Heart right ventricle (tissue), 16 donors: ENCODE data around the gene STARD6. TPM values are rescaled to one million over a fixed set of nuclear protein-coding genes. Genes with fewer than 3 reads are reported as not detected.
A peak's percentile ranks its signal among the peaks of the same experiment; 100 is the strongest.

Experiments
- ATAC-seq, 8 donors: fragments of 200-7000 bp; cut with Tn5 transposase; one replicate each; pipeline ENCODE4 v1.9.1; 2020; ENCODE audit warnings: mild to moderate bottlenecking in 8 of 8, moderate library complexity in 8 of 8, moderate number of reproducible peaks in 1 of 8
- DNase-seq, 2 donors: peaks; one replicate each; pipeline ENCODE4 v3.0.0-alpha.2; 2020
- H3K27ac ChIP-seq, 10 donors: fragments of 200-600 bp; sonication (generic) in 2 of 10; one replicate each; pipeline versions ENCODE4 v1.5.0 to v1.8.0; 2020 to 2022; ENCODE audit warnings: mild to moderate bottlenecking in 3 of 10
- H3K27me3 ChIP-seq, 7 donors: fragments of 200-600 bp; one replicate each; pipeline ENCODE4 v1.8.0; 2021 to 2022; ENCODE audit warnings: mild to moderate bottlenecking in 2 of 7
- H3K36me3 ChIP-seq, 9 donors: fragments of 200-600 bp; sonication (generic) in 1 of 9; one replicate each; pipeline versions ENCODE4 v1.5.0 to v1.8.0; 2020 to 2022; ENCODE audit warnings: mild to moderate bottlenecking in 2 of 9
- H3K4me1 ChIP-seq, 9 donors: fragments of 200-600 bp; sonication (generic) in 1 of 9; one replicate each; pipeline versions ENCODE4 v1.5.0 to v1.8.0; 2020 to 2022; ENCODE audit warnings: mild to moderate bottlenecking in 4 of 9
- H3K4me3 ChIP-seq, 10 donors: fragments of 200-600 bp; sonication (generic) in 2 of 10; one replicate each; pipeline versions ENCODE4 v1.5.0 to v1.8.0; 2020 to 2022; ENCODE audit warnings: mild to moderate bottlenecking in 7 of 10, moderate library complexity in 2 of 10
- H3K9me3 ChIP-seq, 11 donors: fragments of 200-600 bp in 10 of 11; sonication (generic) in 2 of 11; one replicate each; pipeline versions ENCODE4 v1.5.0 to v1.8.0; 2013 to 2022; ENCODE audit warnings: mild to moderate bottlenecking in 2 of 11, control low read depth in 1 of 11, moderate library complexity in 1 of 11
- WGBS, 2 donors: extraction: QIAGEN DNeasy Blood & Tissue Kit; methylation state at CpG; one replicate each; pipeline ENCODE4 v1.1.7; 2013; ENCODE audit warnings: inconsistent platforms in 1 of 2; 5-methylcytosine and 5-hydroxymethylcytosine counted together
- intact Hi-C, 10 donors: fragments of 100-400 bp; cut with DNase I; formaldehyde crosslinking; loops; one replicate each; pipeline versions ENCODE4 v1.11.1 to v1.14.2; 2022
- polyA plus RNA-seq, 2 donors: library from polyadenylated mRNA; stranded (reverse); fragments of 200-250 nt; gene quantifications; one replicate each; pipeline ENCODE4 v1.2.3, GENCODE V29; 2013
- total RNA-seq, 10 donors: library from RNA; stranded (reverse); fragmentation: NEBNext Ultra II Directional in 3 of 10; extraction: Animal tissue kit (Norgen Biotek cat#: 25700) in 3 of 10; gene quantifications; one replicate each; pipeline versions ENCODE4 v1.2.1 to v1.2.4, GENCODE V29; 2021 to 2023
- TF ChIP-seq, protein P1 (sequence below), 9 donors: fragments of 200-600 bp; sonication (generic) in 2 of 9; IDR thresholded peaks; one replicate each; pipeline versions ENCODE4 v1.5.0 to v1.8.0; 2021 to 2022; ENCODE audit warnings: antibody characterized with exemption in 9 of 9, mild to moderate bottlenecking in 5 of 9, moderate library complexity in 1 of 9
- donor health status: Arrhythmogenic right ventricular cardiomyopathy.
- donor health status: ischemic (EF 13 %, LVEDD 7.1; RV severe dilation, severe dysfunction).
- donor health status: healthy with polysubstance abuse.
- donor health status: DM: no; HTN: yes; CAD: no.
- donor health status: DM: no; HTN: no; CAD: no.
- donor health status: ischemic (EF 25% LVEDD 6.9; RV normal size, moderate dysfunction).
- donor health status: ischemic (EF 25% LVEDD 5.7; RV mildly dilated, moderate dysfunction).
- donor health status: healthy.
- donor health status: DM: yes; HTN: yes; CAD: no.
- donor health status: Ischemic cardiomyopathy.
- donor health status: ischemic (EF 35%, LVEDD 5.7; RV mildly dilated, moderate dysfunction).
- donor health status: nonischemic (EF 11% LVEDD 7.7; RV severe dilation, severe dysfunction).
- donor health status: DM: yes; HTN: yes; CAD: no.
- donor health status: PGD.
- donor health status: ischemic (EF 29% LVEDD 5.4; RV normal size, mild dysfunction).
- donor health status: nonischemic (EF 23%, LVEDD 6.1; RV moderate dilation, normal function).

STARD6 gene
- total and polyA plus RNA-seq, 12 donors, result 0.47 TPM; not detected in 11

DNA sequence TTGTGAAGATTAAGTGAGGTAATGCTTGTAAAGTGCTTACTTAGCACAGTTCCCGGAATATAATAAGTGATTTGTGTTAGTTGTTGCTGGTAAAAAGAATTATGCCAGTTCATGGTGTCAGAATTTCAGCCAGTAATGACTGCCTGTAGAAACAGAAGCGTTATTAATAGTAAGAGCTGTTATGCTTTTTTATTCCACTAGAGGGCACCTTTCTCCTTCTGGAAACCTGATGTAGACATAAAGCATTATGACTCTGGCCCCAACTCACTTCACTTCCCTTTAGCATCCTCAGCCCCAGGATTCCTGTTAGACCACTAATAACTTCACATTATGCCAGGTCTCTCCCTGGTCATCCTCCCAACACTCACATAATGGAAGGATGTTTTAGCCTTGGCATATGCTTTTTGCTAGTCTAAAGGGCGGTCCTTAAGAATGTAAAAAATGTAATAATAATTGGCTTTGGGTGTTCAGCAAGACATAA, 34.9 kb upstream of the STARD6 start:
- TF ChIP-seq, protein P1, sequence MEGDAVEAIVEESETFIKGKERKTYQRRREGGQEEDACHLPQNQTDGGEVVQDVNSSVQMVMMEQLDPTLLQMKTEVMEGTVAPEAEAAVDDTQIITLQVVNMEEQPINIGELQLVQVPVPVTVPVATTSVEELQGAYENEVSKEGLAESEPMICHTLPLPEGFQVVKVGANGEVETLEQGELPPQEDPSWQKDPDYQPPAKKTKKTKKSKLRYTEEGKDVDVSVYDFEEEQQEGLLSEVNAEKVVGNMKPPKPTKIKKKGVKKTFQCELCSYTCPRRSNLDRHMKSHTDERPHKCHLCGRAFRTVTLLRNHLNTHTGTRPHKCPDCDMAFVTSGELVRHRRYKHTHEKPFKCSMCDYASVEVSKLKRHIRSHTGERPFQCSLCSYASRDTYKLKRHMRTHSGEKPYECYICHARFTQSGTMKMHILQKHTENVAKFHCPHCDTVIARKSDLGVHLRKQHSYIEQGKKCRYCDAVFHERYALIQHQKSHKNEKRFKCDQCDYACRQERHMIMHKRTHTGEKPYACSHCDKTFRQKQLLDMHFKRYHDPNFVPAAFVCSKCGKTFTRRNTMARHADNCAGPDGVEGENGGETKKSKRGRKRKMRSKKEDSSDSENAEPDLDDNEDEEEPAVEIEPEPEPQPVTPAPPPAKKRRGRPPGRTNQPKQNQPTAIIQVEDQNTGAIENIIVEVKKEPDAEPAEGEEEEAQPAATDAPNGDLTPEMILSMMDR (IDR thresholded peaks at IDR 0.05), result peak; percentile 56 to 78 (median 73)
- DNase-seq (no peak), ATAC-seq (peak in 2 of 8 donors; percentile 34 to 35)
- no peak overlapping the region for H3K4me3 ChIP-seq
- 33% methylated on average over 3 of the region's 3 CpGs for WGBS, 2 donors
- H3K27me3 ChIP-seq, result no peaks in the 10 kb centered on the region
- H3K36me3 ChIP-seq, result no peaks in the 10 kb centered on the region
- peaks cover 0 to 7% (median 0%) of the 10 kb centered on the region in 9 donors for H3K4me1 ChIP-seq
- no peaks in the 10 kb centered on the region for H3K9me3 ChIP-seq
- H3K27ac ChIP-seq, result no peak overlapping the region
- intact Hi-C loops, result loop anchor here in 4 of 10 donors (5.0 to 10.0 kb wide), 4 partner anchors 252 to 590 kb away; no protein-coding TSS in a partner anchor

DNA sequence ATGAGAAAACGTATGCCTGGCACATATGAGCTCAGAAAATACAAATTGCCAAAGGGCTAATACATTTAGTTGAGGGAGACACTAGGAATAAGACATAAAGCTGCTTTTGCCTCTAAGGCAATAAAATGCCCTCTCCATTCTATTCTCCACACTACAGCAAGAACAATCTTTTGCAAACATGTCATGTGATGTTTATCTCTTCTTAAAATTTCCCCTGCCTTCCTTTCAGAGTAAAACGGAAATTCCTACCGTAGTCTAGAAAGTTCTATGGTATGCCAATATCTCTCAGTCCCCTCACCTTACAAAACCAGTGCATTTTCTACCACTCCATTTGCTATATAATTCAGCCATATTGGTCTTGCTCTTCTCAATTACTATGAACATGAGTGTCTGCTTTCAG, 33.2 kb upstream of the STARD6 start:
- Histone ChIP-seq H3K36me3 (no peaks in the 10 kb centered on the region), H3K4me3 (no peak overlapping the region), H3K9me3 (no peaks in the 10 kb centered on the region), H3K27ac (no peak overlapping the region), H3K4me1 (peaks cover 0 to 7% (median 0%) of the 10 kb centered on the region in 9 donors), H3K27me3 (no peaks in the 10 kb centered on the region)
- TF ChIP-seq, protein P1 (IDR thresholded peaks at IDR 0.05), result no peak
- WGBS, 2 donors, result 58 to 71% methylated on average over 3 of the region's 3 CpGs
- ATAC-seq (no peak), DNase-seq (no peak)
- intact Hi-C loops, result loop anchor here in 4 of 10 donors (5.0 to 10.0 kb wide), 4 partner anchors 254 to 591 kb away; no protein-coding TSS in a partner anchor

DNA sequence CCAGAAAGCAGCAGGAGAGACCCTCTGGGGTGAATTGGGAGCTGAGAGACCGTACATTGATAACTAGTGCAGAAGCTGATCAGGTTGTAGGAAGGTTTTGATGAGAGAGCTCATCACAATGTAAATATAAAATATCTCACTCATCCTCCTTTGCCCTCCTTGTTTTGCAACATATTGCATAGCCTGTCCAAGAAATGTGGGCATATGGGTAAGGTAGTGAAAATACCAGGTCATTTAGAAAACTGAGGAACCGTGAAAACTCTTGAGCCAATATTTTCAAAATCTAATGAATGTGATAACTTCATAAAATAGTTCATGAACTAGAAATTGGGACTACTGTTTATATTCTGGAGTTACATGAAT, 31.5 kb upstream of the STARD6 start:
- Histone ChIP-seq H3K27ac (no peak overlapping the region), H3K4me1 (peaks cover 0 to 7% (median 0%) of the 10 kb centered on the region in 9 donors), H3K36me3 (no peaks in the 10 kb centered on the region), H3K27me3 (no peaks in the 10 kb centered on the region), H3K9me3 (no peaks in the 10 kb centered on the region), H3K4me3 (no peak overlapping the region)
- 40 to 46% methylated on average over 2 of the region's 2 CpGs for WGBS, 2 donors
- TF ChIP-seq, protein P1 (IDR thresholded peaks at IDR 0.05), result no peak
- DNase-seq (no peak), ATAC-seq (no peak)
- intact Hi-C loops, result no loop called here

DNA sequence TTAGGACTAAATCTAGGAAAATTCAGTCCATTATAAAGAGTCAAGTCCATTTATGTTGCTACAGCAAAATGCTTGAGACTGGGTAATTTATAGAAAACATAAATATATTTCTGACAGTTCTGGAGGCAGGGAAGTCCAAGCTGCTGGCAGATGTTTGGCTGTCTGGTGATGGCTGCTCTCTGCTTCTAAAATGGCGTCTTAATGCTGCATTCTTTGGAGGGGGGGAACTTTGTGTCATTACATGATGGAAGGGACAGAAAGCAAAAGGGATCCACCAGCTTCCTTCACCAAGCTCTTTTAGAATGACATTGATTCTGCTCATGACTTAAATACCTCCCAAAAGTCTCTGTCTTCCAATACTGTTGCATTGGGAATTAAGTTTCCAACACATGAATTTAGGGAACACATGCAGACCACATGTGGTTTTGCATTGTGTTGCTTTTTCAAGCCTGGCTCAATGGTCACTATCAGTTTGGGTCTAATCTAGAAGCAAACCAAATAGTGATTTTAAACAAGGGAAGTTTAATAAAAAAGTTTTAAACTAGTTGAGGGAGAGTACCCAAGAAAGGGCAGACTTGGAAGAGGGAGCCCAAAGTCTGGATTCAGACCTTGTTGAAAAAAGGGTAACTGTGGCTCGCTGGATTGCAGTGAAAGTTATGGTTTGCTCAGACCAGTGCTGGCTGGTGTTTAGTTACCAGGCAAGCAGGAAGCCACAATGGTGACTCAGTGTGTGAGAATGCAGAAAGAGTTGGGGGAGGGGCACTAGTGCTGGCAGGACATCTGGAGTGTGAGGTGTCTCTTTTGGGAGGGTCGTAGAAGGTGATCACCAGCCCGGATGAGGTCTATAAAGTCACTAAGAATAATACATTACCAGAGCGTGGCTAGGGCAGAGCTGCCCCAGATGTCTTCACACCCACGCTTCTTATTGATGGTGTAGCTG, 30.8 kb upstream of the STARD6 start:
- Histone ChIP-seq H3K27me3 (no peaks in the 10 kb centered on the region), H3K27ac (no peak overlapping the region), H3K4me3 (no peak overlapping the region), H3K4me1 (peaks cover 0 to 7% (median 0%) of the 10 kb centered on the region in 9 donors), H3K9me3 (no peaks in the 10 kb centered on the region), H3K36me3 (no peaks in the 10 kb centered on the region)
- WGBS, 2 donors, result 57 to 58% methylated on average over 6 of the region's 6 CpGs
- DNase-seq (no peak), ATAC-seq (peak in 1 of 8 donors; percentile 24)
- intact Hi-C loops, result no loop called here
- TF ChIP-seq, protein P1 (IDR thresholded peaks at IDR 0.05), result no peak
